PC-9 (cell line): ENCODE measurements around the gene RAD23A.

Experiments
- EZH2 ChIP-seq: fragments of 200-600 bp; sonication (generic); IDR thresholded peaks from 2 replicates; pipeline ENCODE4 v1.8.0; 2017; ENCODE audit warnings: antibody characterized with exemption, low read depth
- TF ChIP-seq, protein P1 (sequence below): fragments of 200-600 bp; sonication (generic); conservative IDR thresholded peaks from 2 replicates; pipeline ENCODE4 v1.6.1; 2017; ENCODE audit warnings: mixed run types, antibody characterized with exemption, mild to moderate bottlenecking, moderate library complexity

DNA sequence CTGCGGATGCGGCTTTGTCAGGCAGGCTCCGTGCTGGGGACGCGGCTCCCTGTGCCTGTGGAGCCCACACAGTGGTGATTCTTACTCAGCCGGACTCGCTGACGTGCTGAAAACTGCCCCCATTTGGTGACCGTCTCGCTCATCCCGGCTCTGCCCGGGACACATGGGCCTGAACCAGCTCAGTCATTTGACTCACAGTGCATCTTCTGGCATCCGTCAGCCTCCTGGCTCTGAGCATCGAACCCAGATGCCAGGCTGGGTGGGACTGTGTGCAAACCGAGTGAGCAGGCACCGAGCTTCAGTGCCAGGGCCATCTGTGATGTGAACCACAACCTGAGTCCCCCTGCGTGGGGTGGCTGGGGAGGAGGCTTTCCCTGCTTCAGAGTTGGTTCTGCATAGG lies 49.2 kb upstream of the RAD23A start:
- TF ChIP-seq, protein P1, sequence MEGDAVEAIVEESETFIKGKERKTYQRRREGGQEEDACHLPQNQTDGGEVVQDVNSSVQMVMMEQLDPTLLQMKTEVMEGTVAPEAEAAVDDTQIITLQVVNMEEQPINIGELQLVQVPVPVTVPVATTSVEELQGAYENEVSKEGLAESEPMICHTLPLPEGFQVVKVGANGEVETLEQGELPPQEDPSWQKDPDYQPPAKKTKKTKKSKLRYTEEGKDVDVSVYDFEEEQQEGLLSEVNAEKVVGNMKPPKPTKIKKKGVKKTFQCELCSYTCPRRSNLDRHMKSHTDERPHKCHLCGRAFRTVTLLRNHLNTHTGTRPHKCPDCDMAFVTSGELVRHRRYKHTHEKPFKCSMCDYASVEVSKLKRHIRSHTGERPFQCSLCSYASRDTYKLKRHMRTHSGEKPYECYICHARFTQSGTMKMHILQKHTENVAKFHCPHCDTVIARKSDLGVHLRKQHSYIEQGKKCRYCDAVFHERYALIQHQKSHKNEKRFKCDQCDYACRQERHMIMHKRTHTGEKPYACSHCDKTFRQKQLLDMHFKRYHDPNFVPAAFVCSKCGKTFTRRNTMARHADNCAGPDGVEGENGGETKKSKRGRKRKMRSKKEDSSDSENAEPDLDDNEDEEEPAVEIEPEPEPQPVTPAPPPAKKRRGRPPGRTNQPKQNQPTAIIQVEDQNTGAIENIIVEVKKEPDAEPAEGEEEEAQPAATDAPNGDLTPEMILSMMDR: no peak
- no peak for TF ChIP-seq EZH2
